ENCODE data around the gene NMB. TPM values are rescaled to one million over a fixed set of nuclear protein-coding genes. Genes with fewer than 3 reads are reported as not detected.
"Not testable (repeated sequence)": the region's sequence is repeated elsewhere in the genome, so short reads cannot be mapped to it uniquely, and the experiment has no call there.

Gene NMB
- total RNA-seq, 4 donors from 2014 or later: 2.1 to 4.6 (median 3.9) TPM

- Histone ChIP-seq H3K27ac (no peak overlapping the region), H3K9me3 (no peaks in the 10 kb centered on the region), H3K36me3 (no peaks in the 10 kb centered on the region), H3K4me3 (no peak overlapping the region), H3K4me1 (peaks cover 0 to 24% (median 0%) of the 10 kb centered on the region in 3 donors), H3K27me3 (no peaks in the 10 kb centered on the region)
- ATAC-seq: no peak
- TF ChIP-seq POLR2A (IDR thresholded peaks at IDR 0.05) (no peak), POLR2AphosphoS5 (IDR thresholded peaks at IDR 0.05) (no peak), EP300 (IDR thresholded peaks at IDR 0.05) (no peak), CTCF (IDR thresholded peaks at IDR 0.05) (no peak)
- WGBS, 2 donors (ENCODE audit: low coverage in 1 of 2): 36 to 46% methylated on average over 1 of the region's 1 CpG
These were observed 39.4 kb upstream of the NMB start for GRCh38 chr15:84697236-84697990.

- Histone ChIP-seq H3K4me3 (no peak overlapping the region), H3K27ac (no peak overlapping the region), H3K27me3 (no peaks in the 10 kb centered on the region), H3K9me3 (no peaks in the 10 kb centered on the region), H3K4me1 (peaks cover 0 to 28% (median 0%) of the 10 kb centered on the region in 3 donors), H3K36me3 (no peaks in the 10 kb centered on the region)
- ATAC-seq: no peak
- TF ChIP-seq POLR2A (IDR thresholded peaks at IDR 0.05) (no peak), CTCF (IDR thresholded peaks at IDR 0.05) (no peak), POLR2AphosphoS5 (IDR thresholded peaks at IDR 0.05) (no peak), EP300 (IDR thresholded peaks at IDR 0.05) (no peak)
- 78 to 91% methylated on average over 4 of the region's 4 CpGs for WGBS, 2 donors (ENCODE audit: low coverage in 1 of 2)
These were observed 38.8 kb upstream of the NMB start for GRCh38 chr15:84696757-84697156.

- no peak for TF ChIP-seq POLR2A (IDR thresholded peaks at IDR 0.05)
- Histone ChIP-seq H3K4me1 (peaks cover 0 to 23% (median 0%) of the 10 kb centered on the region in 3 donors), H3K9me3 (no peaks in the 10 kb centered on the region), H3K27me3 (no peaks in the 10 kb centered on the region), H3K4me3 (no peak overlapping the region), H3K36me3 (peaks cover 0 to 45% of the 10 kb centered on the region in 2 donors), H3K27ac (no peak overlapping the region)
- no peak for ATAC-seq
- 93 to 100% methylated on average over 5 to 8 of the region's 8 CpGs for WGBS, 2 donors (ENCODE audit: low coverage in 1 of 2)
These were observed 32.3 kb upstream of the NMB start for GRCh38 chr15:84690342-84690741.

- TF ChIP-seq POLR2AphosphoS5 (IDR thresholded peaks at IDR 0.05) (no peak), POLR2A (IDR thresholded peaks at IDR 0.05) (no peak), CTCF (IDR thresholded peaks at IDR 0.05) (no peak), EP300 (IDR thresholded peaks at IDR 0.05) (no peak)
- Histone ChIP-seq H3K4me3 (no peak overlapping the region), H3K27me3 (no peaks in the 10 kb centered on the region), H3K9me3 (no peaks in the 10 kb centered on the region), H3K36me3 (peaks cover 0 to 47% of the 10 kb centered on the region in 2 donors), H3K4me1 (peaks cover 0 to 23% (median 0%) of the 10 kb centered on the region in 3 donors), H3K27ac (no peak overlapping the region)
- 93 to 97% methylated on average over 3 to 4 of the region's 4 CpGs for WGBS, 2 donors (ENCODE audit: low coverage in 1 of 2)
- ATAC-seq: no peak
These were observed 31.9 kb upstream of the NMB start for GRCh38 chr15:84689858-84690257.

- not testable (repeated sequence) for H3K27me3 ChIP-seq, H3K27ac ChIP-seq, H3K9me3 ChIP-seq, ATAC-seq, H3K4me1 ChIP-seq, H3K4me3 ChIP-seq
- 81 to 93% methylated on average over 7 of the region's 7 CpGs for WGBS, 2 donors (ENCODE audit: low coverage in 1 of 2)
- H3K36me3 ChIP-seq: peaks cover 0 to 77% of the 10 kb centered on the region in 2 donors
These were observed 28.4 kb upstream of the NMB start for GRCh38 chr15:84686446-84686845.

- H3K36me3 ChIP-seq: peaks cover 0 to 84% of the 10 kb centered on the region in 2 donors
- no peak overlapping the region for H3K4me3 ChIP-seq
- TF ChIP-seq POLR2A (IDR thresholded peaks at IDR 0.05) (no peak), EP300 (IDR thresholded peaks at IDR 0.05) (no peak), POLR2AphosphoS5 (IDR thresholded peaks at IDR 0.05) (no peak), CTCF (IDR thresholded peaks at IDR 0.05) (no peak)
- no peaks in the 10 kb centered on the region for H3K27me3 ChIP-seq
- WGBS, 2 donors (ENCODE audit: low coverage in 1 of 2): 61 to 93% methylated on average over 3 to 5 of the region's 5 CpGs
- no peaks in the 10 kb centered on the region for H3K9me3 ChIP-seq
- H3K27ac ChIP-seq: no peak overlapping the region
- no peaks in the 10 kb centered on the region for H3K4me1 ChIP-seq
- ATAC-seq: peak; percentile 88
These were observed 27.3 kb upstream of the NMB start for GRCh38 chr15:84685304-84685703.

All from gastroesophageal sphincter (tissue), 4 donors.